Ammon's horn (tissue), 1 donor: ENCODE measurements around the gene RND3.

Experiments
- DNase-seq: peaks from one replicate; pipeline ENCODE4 v3.0.0-alpha.2; 2016; ENCODE audit warnings: low spot score

The RND3 gene

DNA sequence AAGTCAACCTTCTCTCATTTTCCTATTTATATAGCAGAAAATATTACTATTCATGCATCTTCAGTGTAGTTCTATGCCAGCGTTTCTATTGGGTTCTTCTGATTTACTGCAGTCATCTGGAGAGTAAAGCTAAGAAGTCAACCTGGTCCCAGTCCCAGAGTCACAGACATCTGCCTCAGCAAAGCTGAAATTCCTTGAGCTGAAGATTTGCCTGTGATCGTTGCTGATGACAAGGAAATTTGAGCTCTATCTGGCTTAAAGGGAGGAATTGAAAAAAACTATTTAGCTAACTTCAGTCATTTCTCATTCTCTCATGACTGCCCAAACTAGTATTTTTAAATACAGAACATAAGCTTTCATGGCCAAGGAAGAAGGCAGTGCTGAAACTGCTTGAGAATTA is 45.7 kb downstream of the RND3 start:
- DNase-seq = no peak

DNA sequence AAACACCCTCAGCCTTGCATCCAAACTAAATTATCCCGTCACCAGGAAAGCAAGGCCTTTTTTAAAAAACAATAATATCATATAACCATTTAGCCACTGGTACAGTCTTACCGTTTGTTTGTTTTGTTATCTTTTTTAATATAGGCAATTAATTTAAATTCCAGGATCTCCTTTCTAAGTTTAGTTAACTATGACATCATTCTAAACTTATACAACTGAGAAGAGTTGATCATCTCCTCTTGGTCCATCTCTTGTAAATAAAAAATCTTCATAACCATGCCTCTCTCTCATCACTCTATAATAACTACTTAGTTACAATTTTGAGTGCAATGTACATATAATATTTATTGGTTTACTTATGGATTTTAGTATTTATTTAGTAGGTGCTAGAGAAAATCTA is 46.2 kb downstream of the RND3 start:
- DNase-seq = no peak

DNA sequence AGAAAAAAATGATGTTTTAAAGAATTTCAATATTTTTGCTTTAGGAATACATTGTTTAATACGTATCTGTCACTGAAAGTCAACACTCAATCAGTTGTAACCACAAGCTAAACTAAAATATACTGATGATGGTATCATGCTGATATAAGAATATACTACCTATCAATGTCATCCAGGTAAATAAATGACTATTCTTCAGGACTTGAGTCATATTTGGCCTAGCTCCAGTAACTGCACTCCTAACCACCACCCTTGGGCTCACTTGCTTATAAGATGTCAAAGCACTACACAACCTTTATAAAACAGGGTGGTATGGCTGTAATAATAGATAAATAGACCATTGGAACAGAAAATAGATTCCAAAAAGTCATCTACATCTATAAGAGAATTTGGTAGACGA is 48.8 kb downstream of the RND3 start:
- no peak for DNase-seq

DNA sequence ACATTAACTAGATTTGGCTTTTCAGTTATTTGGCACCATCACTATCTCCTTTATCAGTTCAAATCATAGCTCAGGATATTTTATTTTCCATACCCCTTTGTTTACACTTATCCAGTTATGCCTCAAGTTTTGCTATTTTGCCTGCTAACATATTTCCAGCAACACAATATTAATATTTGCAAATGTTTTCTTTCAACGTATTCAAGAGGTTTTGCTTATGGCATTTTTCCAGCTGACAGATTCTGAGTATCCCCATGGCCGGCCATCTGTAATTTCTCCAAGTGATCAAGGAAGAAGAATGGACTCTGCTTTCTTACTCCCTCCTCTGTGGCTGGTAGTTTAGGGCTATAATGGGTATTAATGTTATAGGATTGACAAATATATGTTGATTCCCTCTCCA is 49.4 kb downstream of the RND3 start:
- no peak for DNase-seq

DNA sequence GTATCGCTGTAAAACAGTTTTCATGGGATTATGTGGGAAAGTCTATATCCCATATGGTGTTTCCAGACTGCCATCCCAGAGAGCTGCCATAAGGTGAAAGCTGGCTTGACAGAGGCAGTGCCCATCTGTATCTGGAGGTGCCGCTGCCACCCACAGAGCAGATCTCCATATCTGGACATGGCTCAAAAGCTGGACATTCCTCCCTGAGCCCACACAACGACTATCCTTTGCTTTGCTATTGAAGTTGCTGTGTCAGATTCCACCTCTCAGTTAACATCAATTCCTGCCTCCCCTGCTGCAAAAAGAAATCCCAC is 55.2 kb downstream of the RND3 start:
- no peak for DNase-seq

DNA sequence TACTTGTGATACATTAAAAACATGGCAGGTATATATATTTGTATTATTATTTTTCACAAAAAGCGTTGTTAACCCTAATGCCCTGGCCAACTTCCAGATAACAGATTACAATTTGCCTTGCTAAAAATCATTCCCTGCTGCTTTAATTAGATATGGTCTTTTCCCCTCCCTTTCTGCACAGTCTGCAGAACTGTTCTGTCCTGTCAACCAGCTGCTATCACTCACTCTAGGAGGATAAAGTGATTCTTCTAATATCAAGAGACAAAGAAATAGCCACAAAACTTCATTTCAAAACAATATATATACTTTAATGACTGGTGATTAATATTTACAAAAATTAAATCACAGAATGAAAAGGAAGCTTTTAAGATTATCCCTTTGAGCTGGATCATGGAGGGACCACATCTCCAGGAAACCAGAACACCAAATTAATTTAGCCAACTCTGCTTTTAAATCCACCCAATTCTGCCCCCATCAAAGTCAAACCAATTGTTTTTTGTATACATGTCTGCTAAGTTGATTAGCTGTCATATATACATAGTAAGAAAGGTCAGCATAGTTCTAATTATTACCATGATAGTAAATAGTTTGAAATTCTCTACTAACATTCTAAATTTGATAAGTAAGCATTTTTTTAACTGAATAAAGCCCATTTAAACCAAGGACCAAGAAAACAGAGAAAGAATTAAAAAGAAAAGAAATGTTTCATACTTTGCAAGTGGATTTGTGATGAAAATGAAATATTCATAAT is 55.7 kb downstream of the RND3 start:
- DNase-seq = no peak

DNA sequence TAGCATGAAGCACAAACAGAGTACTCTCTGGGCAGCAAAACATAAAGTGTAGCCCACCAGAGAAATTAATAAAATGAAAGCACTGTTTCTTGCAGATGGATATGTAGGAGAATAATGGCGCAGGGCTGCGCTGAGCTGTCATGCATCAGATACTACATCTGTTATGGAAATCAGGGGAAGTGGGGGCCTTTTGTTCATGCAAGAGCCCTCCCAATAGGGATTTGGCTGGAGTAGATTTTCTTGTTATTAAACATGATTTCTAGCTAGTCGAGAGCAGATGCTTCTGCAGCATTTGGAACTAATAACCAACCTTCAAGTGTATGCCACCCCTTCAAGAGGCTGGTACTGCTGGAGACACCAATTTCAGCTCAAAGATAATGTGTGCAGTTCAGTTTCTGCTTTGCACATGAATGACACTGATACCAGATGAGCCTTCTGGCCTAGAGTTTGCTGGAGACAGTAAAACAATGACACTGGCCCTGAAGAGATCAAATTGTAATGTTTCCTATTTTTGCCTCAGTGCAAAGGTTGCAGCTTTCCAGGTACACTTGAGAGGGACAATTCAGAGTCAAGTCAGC is 58.0 kb downstream of the RND3 start:
- DNase-seq = peak; percentile 9

DNA sequence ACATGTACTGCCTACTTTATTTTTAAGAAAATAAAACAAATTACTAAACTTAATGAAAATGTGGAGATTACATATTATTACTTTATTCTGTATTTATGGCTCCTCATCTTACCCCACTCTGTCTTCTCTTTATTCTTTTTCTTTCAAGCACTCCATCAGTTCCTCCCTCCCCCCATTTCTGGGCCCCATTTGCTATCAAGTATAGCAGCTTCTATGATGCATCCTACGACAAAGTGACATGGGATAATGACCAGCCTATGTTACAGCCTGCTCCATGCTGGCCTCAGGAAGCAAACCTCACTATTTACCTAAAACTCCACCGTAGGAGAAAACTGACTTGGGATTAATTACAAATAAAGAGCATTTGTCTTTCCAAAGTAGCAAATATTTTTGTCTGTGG is 58.8 kb downstream of the RND3 start:
- no peak for DNase-seq

DNA sequence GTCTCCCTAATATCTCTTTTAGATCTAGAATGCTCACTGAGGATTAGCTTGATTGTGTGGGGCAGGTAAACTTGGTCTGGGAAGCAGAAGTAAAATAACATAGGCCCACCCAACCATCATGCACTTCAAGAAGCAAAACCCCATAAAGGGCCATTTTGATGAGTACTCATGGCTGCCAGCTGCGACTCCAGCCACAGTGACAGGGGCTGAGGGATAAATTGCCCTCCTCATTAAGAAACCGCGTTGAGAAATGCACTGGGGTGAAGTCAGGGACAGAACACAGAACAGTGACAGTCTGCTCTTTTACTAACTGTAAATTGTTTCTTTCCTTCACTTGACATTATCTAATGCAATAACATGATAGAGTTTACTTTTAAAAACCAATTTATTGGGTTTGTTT is 60.2 kb downstream of the RND3 start:
- DNase-seq = no peak

DNA sequence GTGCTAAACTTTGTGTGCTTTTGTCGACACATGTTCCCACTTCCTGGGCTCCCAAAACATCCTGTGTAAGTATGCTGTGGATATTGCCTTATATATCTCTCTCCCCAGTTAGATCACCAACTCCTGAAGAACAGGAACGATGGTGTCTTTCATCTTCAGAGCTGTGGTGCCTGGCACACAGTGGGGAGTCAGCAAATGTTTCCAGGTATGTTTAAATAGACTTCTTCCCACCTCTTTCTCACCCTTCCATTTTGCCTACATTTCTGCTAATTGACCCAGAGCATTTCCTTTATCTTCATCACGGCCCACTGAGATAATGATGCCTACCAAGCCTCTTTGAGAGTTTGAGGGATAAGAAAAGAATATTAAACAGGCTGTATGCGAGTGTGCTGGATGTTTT is 60.7 kb downstream of the RND3 start:
- DNase-seq = no peak

DNA sequence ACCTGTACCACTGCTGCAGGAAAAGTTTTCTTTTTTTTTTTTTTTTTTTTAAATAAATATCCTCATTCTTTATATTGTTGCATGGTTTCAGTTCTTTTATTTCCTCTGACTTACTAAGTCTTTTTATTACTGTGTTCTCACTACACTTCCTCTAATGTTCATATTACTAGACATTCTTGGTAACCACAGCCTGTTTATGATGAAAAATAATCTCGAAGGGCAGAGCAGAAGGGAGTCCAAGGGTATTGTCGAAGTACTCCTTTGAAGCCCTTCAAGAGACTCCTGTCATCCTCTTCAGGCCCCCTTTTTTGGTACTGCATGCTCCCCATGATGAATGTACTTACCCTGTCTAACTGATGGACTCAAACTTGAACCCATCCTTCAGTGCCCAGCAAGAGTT is 61.2 kb downstream of the RND3 start:
- no peak for DNase-seq

DNA sequence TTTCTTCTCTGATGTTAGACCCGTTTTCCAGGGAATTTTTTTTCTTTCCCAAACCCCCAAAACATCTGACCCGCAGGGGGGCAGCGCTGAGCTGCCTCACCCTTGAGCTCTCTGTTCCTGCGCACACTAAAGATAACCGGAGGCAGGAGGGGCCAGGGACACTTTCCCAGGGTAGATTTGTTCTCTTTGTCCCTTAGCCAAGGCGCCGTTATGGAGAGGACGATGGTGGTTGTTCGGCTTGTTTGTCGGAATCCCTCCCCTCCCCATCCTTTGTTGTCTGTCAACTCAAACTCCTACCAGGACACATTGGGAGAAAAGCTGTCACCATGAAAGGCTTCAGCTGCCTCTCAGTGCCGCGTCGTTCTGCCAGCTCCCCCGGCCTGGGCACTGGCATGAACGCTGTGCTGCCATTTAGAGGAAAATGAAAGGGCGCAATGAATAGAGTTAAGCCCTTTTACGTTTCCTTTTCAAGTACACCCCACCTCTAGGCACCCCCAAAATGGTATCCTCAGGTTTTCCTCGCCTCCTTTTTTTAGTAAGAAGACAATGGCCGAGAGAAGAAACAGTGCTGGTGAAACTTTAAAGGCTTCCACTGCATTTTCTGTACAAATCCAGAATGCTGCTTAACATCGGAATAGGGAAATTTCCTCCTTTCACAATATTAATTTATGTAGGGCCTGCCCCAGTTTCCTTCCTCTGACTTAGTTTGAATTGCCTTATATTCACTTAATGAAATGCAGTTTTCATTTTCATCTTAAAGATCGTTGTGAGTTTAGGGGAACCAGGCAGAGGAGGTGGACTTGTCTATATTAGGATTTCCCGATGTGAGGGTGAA is 62.1 kb downstream of the RND3 start:
- peak; percentile 29 for DNase-seq

DNA sequence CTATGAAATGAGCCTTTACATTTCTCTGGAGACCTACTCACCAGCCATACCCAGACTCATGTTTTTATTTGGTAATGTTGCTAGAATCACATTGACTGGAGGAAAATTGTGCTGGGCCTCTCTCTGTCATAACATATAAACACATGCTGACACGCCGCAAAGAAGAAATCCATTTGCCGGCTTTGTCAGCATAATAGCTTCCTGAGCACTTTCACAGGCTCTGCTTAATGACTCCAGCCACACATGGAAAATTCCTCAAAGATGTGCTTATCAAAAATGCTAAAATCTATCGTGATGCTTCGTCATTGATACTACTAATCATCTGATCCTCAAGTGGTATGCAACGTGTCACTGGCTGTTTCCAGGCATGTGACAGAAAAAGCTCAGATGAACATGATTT is 63.1 kb downstream of the RND3 start:
- DNase-seq = no peak

DNA sequence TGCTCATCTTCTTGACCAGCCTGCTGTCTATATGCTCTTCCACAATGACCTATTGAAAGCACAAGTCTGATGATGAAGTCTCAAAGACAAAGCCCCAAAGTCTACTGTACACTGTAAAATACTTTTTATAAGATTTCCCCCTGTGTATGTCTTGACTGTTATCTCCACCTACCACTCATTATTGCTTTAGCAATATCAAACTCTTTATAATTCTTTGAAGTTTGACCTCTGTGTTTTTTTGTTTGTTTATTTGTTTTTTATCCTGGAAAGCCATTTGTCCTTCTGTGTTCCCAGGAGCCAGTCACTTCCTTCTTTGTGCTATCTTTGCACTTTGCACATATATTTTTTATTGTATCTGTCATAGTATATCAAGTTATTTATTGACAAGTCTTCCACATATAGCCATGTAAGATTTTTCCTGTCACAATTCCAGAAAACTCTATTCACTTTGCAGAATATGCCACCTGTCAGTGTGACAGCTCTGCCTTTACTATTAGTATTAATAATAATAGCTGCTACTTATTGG is 66.3 kb downstream of the RND3 start:
- DNase-seq = no peak

DNA sequence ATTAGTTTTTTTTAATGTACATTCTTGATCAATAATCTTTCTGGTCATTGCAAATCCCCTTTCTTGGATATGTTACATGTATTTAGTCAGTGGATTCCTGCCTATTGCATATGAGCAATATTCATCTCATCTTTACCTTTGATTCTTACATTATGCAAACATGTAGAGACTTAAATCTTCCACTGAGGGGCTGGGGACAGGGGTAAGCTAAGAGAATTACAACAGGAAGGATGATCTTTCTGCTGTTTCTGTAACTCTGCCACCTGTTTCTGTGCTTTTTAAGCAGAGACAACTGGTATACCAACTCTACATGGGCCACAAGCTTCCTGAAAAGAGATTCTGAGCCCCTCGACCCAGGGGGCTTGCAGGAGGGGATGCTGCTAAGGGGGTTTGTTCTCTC is 68.6 kb downstream of the RND3 start:
- no peak for DNase-seq
